ENCODE measurements around the gene TMED6. TPM values are rescaled to one million over a fixed set of nuclear protein-coding genes. Genes with fewer than 3 reads are reported as not detected.

Gene TMED6
- under 0.01 and 0.14 TPM in 2 replicates for total RNA-seq

GRCh38 chr16:69351309-69352027 lies at the start of gene TMED6:
TMED6 (minus strand) TSS chr16:69351786; CDS start chr16:69351753, 33 bp downstream.

DNA sequence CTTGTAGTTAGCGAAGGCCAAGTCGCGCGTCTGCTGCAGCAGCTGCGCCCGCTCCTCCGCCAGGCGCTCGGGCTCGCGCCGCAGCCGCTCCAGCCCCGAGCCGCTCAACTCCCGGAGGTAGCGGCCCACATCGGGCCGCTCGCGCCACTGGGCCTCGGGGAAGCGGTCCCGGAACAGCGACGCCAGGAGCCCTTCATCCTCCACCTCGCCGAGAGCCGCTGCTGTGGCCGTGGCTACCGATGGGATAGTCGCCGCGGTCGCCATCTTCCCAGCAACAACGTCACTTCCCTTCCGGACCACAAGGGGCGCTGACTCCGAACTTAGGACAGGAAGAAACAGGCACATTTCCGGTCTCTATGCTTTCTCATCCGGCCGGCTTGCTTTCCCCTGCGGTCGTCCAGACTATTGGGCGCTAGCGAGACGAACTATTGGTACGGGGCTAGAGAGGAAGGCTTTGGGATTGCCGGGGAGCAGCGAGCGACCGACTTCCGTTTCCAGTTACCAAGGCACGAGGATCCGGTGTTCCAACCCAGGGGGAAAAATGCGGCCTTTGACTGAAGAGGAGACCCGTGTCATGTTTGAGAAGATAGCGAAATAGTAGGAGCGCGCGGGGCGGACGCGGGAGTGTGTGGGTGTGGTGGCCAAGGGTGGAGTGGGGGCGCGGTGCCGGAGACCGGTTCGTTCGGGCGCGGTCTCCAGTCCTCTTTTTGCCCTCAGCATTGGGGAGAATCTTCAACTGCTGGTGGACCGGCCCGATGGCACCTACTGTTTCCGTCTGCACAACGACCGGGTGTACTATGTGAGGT lies 12.1 kb downstream of the TMED6 start, which contains the start of the genes COG8 and NIP7:
Gene COG8, minus strand, starts transcription at position 276 of the 806 bp plus-strand sequence. Its CDS starts 12 bp downstream, at position 264.
Gene NIP7, plus strand, starts transcription at position 484 of the 806 bp plus-strand sequence. Its CDS starts 58 bp downstream, at position 542.

GRCh38 chr16:69330286-69331109 lies 21.1 kb downstream of the TMED6 start, which contains the start of gene PDF:
PDF (minus strand) TSS chr16:69330588; CDS start chr16:69330570, 18 bp downstream.

GRCh38 chr16:69310653-69311532 lies 40.7 kb downstream of the TMED6 start, which contains the start of gene VPS4A:
VPS4A (plus strand) TSS chr16:69311350; CDS start chr16:69311512, 162 bp downstream.

Other genes starting within 250 kb of the TMED6 start
- gene HAS3, start 246.1 kb downstream of the TMED6 start, total RNA-seq: 41.0 and 203 TPM in 2 replicates
- gene CHTF8, start 219.2 kb downstream of the TMED6 start, total RNA-seq: 49.6 and 63.7 TPM in 2 replicates
- gene UTP4, start 219.1 kb downstream of the TMED6 start, total RNA-seq: 22.6 and 43.9 TPM in 2 replicates
- 13.0 and 22.9 TPM in 2 replicates for gene SNTB2, start 164.6 kb downstream of the TMED6 start, total RNA-seq
- 36.2 and 45.5 TPM in 2 replicates for gene VPS4A, start 40.4 kb downstream of the TMED6 start, total RNA-seq
- gene PDF, start 21.2 kb downstream of the TMED6 start, total RNA-seq: 22.6 and 24.6 TPM in 2 replicates
- gene COG8, start 12.2 kb downstream of the TMED6 start, total RNA-seq: 21.2 and 29.3 TPM in 2 replicates
- 40.1 and 48.9 TPM in 2 replicates for gene NIP7, start 12.0 kb downstream of the TMED6 start, total RNA-seq
- gene TERF2, start 34.2 kb upstream of the TMED6 start, total RNA-seq: 11.6 and 12.2 TPM in 2 replicates
- gene CYB5B, start 72.8 kb upstream of the TMED6 start, total RNA-seq: 34.9 and 55.5 TPM in 2 replicates
- 11.6 and 36.7 TPM in 2 replicates for gene NFAT5, start 214.2 kb upstream of the TMED6 start, total RNA-seq